GM08714 (cell line): ENCODE measurements around the gene PIP.
"Not testable (repeated sequence)": the region's sequence is repeated elsewhere in the genome, so short reads cannot be mapped to it uniquely, and the experiment has no call there.

Source experiments
- H3K4me3 ChIP-seq: fragments of 200-500 bp; sonication (Bioruptor generic); 2 replicates; pipeline ENCODE4 v1.5.1; 2014; ENCODE audit warnings: mild to moderate bottlenecking, low read length, inconsistent platforms
- ZNF274 ChIP-seq: IDR thresholded peaks from 2 replicates; pipeline ENCODE4 v1.6.1; 2012; ENCODE audit warnings: mild to moderate bottlenecking, low read depth, low read length

Gene PIP

GRCh38 chr7:143131781-143132180 lies at the start of gene PIP:
Gene PIP, plus strand, starts transcription at chr7:143132077. Its CDS starts 40 bp downstream, at chr7:143132117.
- TF ChIP-seq ZNF274, result no peak
- no peak within 1 kb of the TSS for H3K4me3 ChIP-seq

GRCh38 chr7:143085109-143085508 lies 46.8 kb upstream of the PIP start:
- no peak for TF ChIP-seq ZNF274
- no peak overlapping the region for H3K4me3 ChIP-seq

GRCh38 chr7:143085610-143086009 lies 46.3 kb upstream of the PIP start:
- not testable (repeated sequence) for H3K4me3 ChIP-seq

GRCh38 chr7:143088549-143089231 lies 43.2 kb upstream of the PIP start:
- not testable (repeated sequence) for H3K4me3 ChIP-seq

GRCh38 chr7:143096146-143096545 lies 35.7 kb upstream of the PIP start:
- no peak for TF ChIP-seq ZNF274
- H3K4me3 ChIP-seq, result no peak overlapping the region

GRCh38 chr7:143099579-143099978 lies 32.3 kb upstream of the PIP start:
- H3K4me3 ChIP-seq, result not testable (repeated sequence)

GRCh38 chr7:143104759-143105158 lies 27.1 kb upstream of the PIP start:
- no peak for TF ChIP-seq ZNF274
- H3K4me3 ChIP-seq, result no peak overlapping the region

GRCh38 chr7:143108019-143108418 lies 23.9 kb upstream of the PIP start:
- not testable (repeated sequence) for H3K4me3 ChIP-seq

- H3K4me3 ChIP-seq, result no peak overlapping the region
- no peak for TF ChIP-seq ZNF274
These were observed 14.5 kb upstream of the PIP start for GRCh38 chr7:143117395-143117794.

GRCh38 chr7:143120691-143121405 lies 11.0 kb upstream of the PIP start:
- no peak overlapping the region for H3K4me3 ChIP-seq
- no peak for TF ChIP-seq ZNF274

- H3K4me3 ChIP-seq, result not testable (repeated sequence)
These were observed 8.6 kb upstream of the PIP start for GRCh38 chr7:143123326-143123725.

- TF ChIP-seq ZNF274, result no peak
These were observed 5.7 kb upstream of the PIP start for GRCh38 chr7:143126146-143126545.

GRCh38 chr7:143129051-143129450 lies 2.8 kb upstream of the PIP start:
- no peak overlapping the region for H3K4me3 ChIP-seq
- no peak for TF ChIP-seq ZNF274

More at GRCh38 chr7:143126146-143126545, 5.7 kb upstream of the PIP start:
- H3K4me3 ChIP-seq, result no peak overlapping the region

GRCh38 chr7:143129477-143129876 lies 2.4 kb upstream of the PIP start:
- no peak for TF ChIP-seq ZNF274
- H3K4me3 ChIP-seq, result no peak overlapping the region

- H3K4me3 ChIP-seq, result no peak overlapping the region
- TF ChIP-seq ZNF274, result no peak
These were observed 1.3 kb upstream of the PIP start for GRCh38 chr7:143130541-143130940.

GRCh38 chr7:143147070-143147469 lies 15.2 kb downstream of the PIP start:
- H3K4me3 ChIP-seq, result no peak overlapping the region
- TF ChIP-seq ZNF274, result no peak
